H9 (cell line): ENCODE results near the gene UVSSA. TPM values are rescaled to one million over a fixed set of nuclear protein-coding genes. Genes with fewer than 3 reads are reported as not detected.

ENCODE experiments used
- DNase-seq: peaks from one replicate; pipeline ENCODE4 v3.0.0-alpha.2; 2017
- H2AFZ ChIP-seq: one replicate; pipeline ENCODE4 v1.6.1; 2013; ENCODE audit warnings: mild to moderate bottlenecking, low read length, control low read depth, moderate library complexity
- H2AK5ac ChIP-seq: 2 replicates; pipeline ENCODE4 v1.6.1; 2013; ENCODE audit warnings: low read length, control low read depth, mixed read lengths; ENCODE audit not compliant: insufficient read length
- H2BK120ac ChIP-seq: one replicate; pipeline ENCODE4 v1.6.1; 2013; ENCODE audit warnings: low read depth, mild to moderate bottlenecking, low read length, control low read depth, inconsistent platforms; ENCODE audit not compliant: poor library complexity, severe bottlenecking
- H2BK12ac ChIP-seq: 2 replicates; pipeline ENCODE4 v1.6.1; 2013; ENCODE audit warnings: low read length, control low read depth, mixed read lengths, low read depth; ENCODE audit not compliant: insufficient read length
- H2BK15ac ChIP-seq: 2 replicates; pipeline ENCODE4 v1.6.1; 2013; ENCODE audit warnings: low read depth, low read length, control low read depth
- H2BK20ac ChIP-seq: one replicate; pipeline ENCODE4 v1.6.1; 2013; ENCODE audit warnings: low read depth, mild to moderate bottlenecking, low read length, control low read depth, inconsistent platforms; ENCODE audit not compliant: poor library complexity, severe bottlenecking
- H2BK5ac ChIP-seq: 2 replicates; pipeline ENCODE4 v1.6.1; 2013; ENCODE audit warnings: low read length, control low read depth, mixed read lengths; ENCODE audit not compliant: insufficient read length
- H3K14ac ChIP-seq: 2 replicates; pipeline ENCODE4 v1.6.1; 2013; ENCODE audit warnings: low read length, control low read depth; ENCODE audit not compliant: insufficient read depth
- H3K18ac ChIP-seq: 2 replicates; pipeline ENCODE4 v1.6.1; 2013; ENCODE audit warnings: low read depth, mild to moderate bottlenecking, mixed read lengths, low read length, control low read depth; ENCODE audit not compliant: insufficient read length
- H3K23ac ChIP-seq: 2 replicates; pipeline ENCODE4 v1.6.1; 2013; ENCODE audit warnings: low read length, control low read depth, mixed read lengths, low read depth; ENCODE audit not compliant: insufficient read length
- H3K23me2 ChIP-seq: 2 replicates; pipeline ENCODE4 v1.6.1; 2013; ENCODE audit warnings: low read depth, mild to moderate bottlenecking, mixed read lengths, low read length, control low read depth; ENCODE audit not compliant: insufficient read length, poor library complexity, severe bottlenecking
- H3K27ac ChIP-seq: 2 replicates; pipeline ENCODE4 v1.5.1; 2013; ENCODE audit warnings: low read length, control low read depth, mixed read lengths, low read depth; ENCODE audit not compliant: insufficient read length
- H3K27me3 ChIP-seq: 2 replicates; pipeline ENCODE4 v1.6.1; 2013; ENCODE audit warnings: low read length, control low read depth, inconsistent platforms; ENCODE audit not compliant: insufficient read depth
- H3K4ac ChIP-seq: 2 replicates; pipeline ENCODE4 v1.6.1; 2013; ENCODE audit warnings: low read depth, mild to moderate bottlenecking, control low read depth, inconsistent platforms, low read length, moderate library complexity
- H3K4me1 ChIP-seq: 2 replicates; pipeline ENCODE4 v1.6.1; 2013; ENCODE audit warnings: low read length, control low read depth, inconsistent platforms; ENCODE audit not compliant: insufficient read depth
- H3K4me2 ChIP-seq: 2 replicates; pipeline ENCODE4 v1.6.1; 2013; ENCODE audit warnings: low read length, control low read depth, mixed read lengths; ENCODE audit not compliant: insufficient read length, insufficient read depth
- H3K56ac ChIP-seq: 2 replicates; pipeline ENCODE4 v1.6.1; 2013; ENCODE audit warnings: low read depth, mild to moderate bottlenecking, mixed read lengths, low read length, control low read depth; ENCODE audit not compliant: insufficient read length
- H3K79me1 ChIP-seq: 2 replicates; pipeline ENCODE4 v1.6.1; 2013; ENCODE audit warnings: low read depth, mild to moderate bottlenecking, moderate library complexity, low read length, control low read depth, inconsistent platforms; ENCODE audit not compliant: insufficient read depth, poor library complexity, severe bottlenecking
- H3K79me2 ChIP-seq: 2 replicates; pipeline ENCODE4 v1.6.1; 2013; ENCODE audit warnings: low read length, control low read depth, inconsistent platforms; ENCODE audit not compliant: insufficient read depth
- H3K9ac ChIP-seq: 2 replicates; pipeline ENCODE4 v1.6.1; 2013; ENCODE audit warnings: low read length, control low read depth, mixed read lengths; ENCODE audit not compliant: insufficient read length; ENCODE audit errors: extremely low read depth
- H3K9me3 ChIP-seq: one replicate; pipeline ENCODE4 v1.6.1; 2013; ENCODE audit warnings: low read depth, low read length, inconsistent platforms; ENCODE audit not compliant: control insufficient read depth
- H3T11ph ChIP-seq: one replicate; pipeline ENCODE4 v1.6.1; 2013; ENCODE audit warnings: mild to moderate bottlenecking, low read length, control low read depth, inconsistent platforms
- H4K20me1 ChIP-seq: one replicate; pipeline ENCODE4 v1.6.1; 2013; ENCODE audit not compliant: control insufficient read depth, insufficient read length, insufficient read depth
- H4K5ac ChIP-seq: 2 replicates; pipeline ENCODE4 v1.6.1; 2013; ENCODE audit warnings: low read depth, mild to moderate bottlenecking, mixed read lengths, low read length, control low read depth; ENCODE audit not compliant: insufficient read length
- H4K8ac ChIP-seq: replicated peaks from 2 replicates; pipeline ENCODE4 v1.6.1; 2013; ENCODE audit warnings: low read length, control low read depth, mixed read lengths, low read depth; ENCODE audit not compliant: insufficient read length
- H4K91ac ChIP-seq: 2 replicates; pipeline ENCODE4 v1.6.1; 2013; ENCODE audit warnings: low read depth, mild to moderate bottlenecking, moderate library complexity, mixed read lengths, low read length, control low read depth; ENCODE audit not compliant: insufficient read length
- H3K27ac Mint-ChIP-seq, 3 experiments: 2 replicates in 2 of 3; 3 replicates in 1 of 3; pipeline ENCODE4 v1.8.0; 2020 to 2021; ENCODE audit warnings: mixed read lengths in 3 of 3, mild to moderate bottlenecking in 1 of 3, moderate library complexity in 1 of 3
- H3K27me3 Mint-ChIP-seq: 2 replicates; pipeline ENCODE4 v1.8.0; 2021; ENCODE audit warnings: low read depth, mild to moderate bottlenecking, moderate library complexity, mixed read lengths
- H3K36me3 Mint-ChIP-seq, 3 experiments: 2 replicates in 2 of 3; 3 replicates in 1 of 3; pipeline ENCODE4 v1.8.0; 2020 to 2021; ENCODE audit warnings: low read depth in 3 of 3, mixed read lengths in 3 of 3; ENCODE audit not compliant: insufficient read depth in 1 of 3
- H3K4me1 Mint-ChIP-seq, 2 experiments: 2 replicates each; pipeline ENCODE4 v1.8.0; 2020; ENCODE audit warnings: mixed read lengths in 2 of 2
- H3K4me3 Mint-ChIP-seq, 2 experiments: 2 replicates in 1 of 2; 3 replicates in 1 of 2; pipeline ENCODE4 v1.8.0; 2020 to 2021; ENCODE audit warnings: mild to moderate bottlenecking in 2 of 2, mixed read lengths in 2 of 2, moderate library complexity in 1 of 2
- H3K9me3 Mint-ChIP-seq, 2 experiments: 2 replicates in 1 of 2; 3 replicates in 1 of 2; pipeline ENCODE4 v1.8.0; 2020; ENCODE audit warnings: mild to moderate bottlenecking in 2 of 2, mixed read lengths in 2 of 2, moderate library complexity in 1 of 2
- WGBS: extraction: QIAGEN DNeasy Blood & Tissue Kit; methylation state at CpG from one replicate; pipeline ENCODE4 v1.1.7; 2013; ENCODE audit warnings: missing lambda C conversion rate, low lambda C conversion rate, mixed read lengths; ENCODE audit not compliant: insufficient read length; ENCODE audit errors: extremely low coverage; 5-methylcytosine and 5-hydroxymethylcytosine counted together
- total RNA-seq: library from RNA; stranded (reverse); gene quantifications from 2 replicates; pipeline ENCODE4 v1.2.1, GENCODE V29; 2021
- TF ChIP-seq, protein P1 (sequence below): fragments of 200-600 bp; sonication (generic); conservative IDR thresholded peaks from 3 replicates; pipeline ENCODE4 v1.8.0; 2021; ENCODE audit warnings: antibody characterized with exemption, mild to moderate bottlenecking

The UVSSA gene
- total RNA-seq, 1 experiment from 2014 or later, result 15.9 TPM

DNA sequence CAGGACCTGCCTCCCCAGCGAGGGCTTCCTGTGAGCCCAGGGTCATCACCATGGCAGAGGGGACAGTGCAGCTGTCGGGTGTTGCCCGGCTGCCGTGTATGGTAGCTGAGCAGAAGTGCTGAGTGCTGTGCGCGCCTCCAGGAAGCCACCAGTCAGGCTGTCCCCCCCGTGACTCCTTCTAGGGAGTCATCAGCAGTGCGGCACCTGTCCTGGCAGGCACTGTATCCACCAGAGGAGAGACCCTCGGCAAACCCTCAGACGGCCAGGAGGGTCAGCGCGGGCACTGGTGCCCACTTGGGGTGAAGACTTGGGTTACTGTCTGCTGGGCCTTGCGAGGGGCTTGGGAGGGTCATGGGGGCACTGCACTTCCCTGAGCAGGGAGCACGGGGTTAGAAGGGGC is 8.4 kb downstream of the UVSSA start:
- TF ChIP-seq, protein P1, sequence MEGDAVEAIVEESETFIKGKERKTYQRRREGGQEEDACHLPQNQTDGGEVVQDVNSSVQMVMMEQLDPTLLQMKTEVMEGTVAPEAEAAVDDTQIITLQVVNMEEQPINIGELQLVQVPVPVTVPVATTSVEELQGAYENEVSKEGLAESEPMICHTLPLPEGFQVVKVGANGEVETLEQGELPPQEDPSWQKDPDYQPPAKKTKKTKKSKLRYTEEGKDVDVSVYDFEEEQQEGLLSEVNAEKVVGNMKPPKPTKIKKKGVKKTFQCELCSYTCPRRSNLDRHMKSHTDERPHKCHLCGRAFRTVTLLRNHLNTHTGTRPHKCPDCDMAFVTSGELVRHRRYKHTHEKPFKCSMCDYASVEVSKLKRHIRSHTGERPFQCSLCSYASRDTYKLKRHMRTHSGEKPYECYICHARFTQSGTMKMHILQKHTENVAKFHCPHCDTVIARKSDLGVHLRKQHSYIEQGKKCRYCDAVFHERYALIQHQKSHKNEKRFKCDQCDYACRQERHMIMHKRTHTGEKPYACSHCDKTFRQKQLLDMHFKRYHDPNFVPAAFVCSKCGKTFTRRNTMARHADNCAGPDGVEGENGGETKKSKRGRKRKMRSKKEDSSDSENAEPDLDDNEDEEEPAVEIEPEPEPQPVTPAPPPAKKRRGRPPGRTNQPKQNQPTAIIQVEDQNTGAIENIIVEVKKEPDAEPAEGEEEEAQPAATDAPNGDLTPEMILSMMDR, result no peak
- H3K4me2 ChIP-seq, result no peak overlapping the region
- no CpG with 5 or more reads among the region's 14 CpGs for WGBS

More for the DNA sequence above, 8.4 kb downstream of the UVSSA start:
- Histone ChIP-seq H2BK120ac (no peak overlapping the region), H3K27me3 (no peaks in the 10 kb centered on the region), H3K79me1 (no peaks in the 10 kb centered on the region), H2BK15ac (no peak overlapping the region), H2BK20ac (no peak overlapping the region), H2AK5ac (no peak overlapping the region), H3K79me2 (no peaks in the 10 kb centered on the region), H4K20me1 (no peaks in the 10 kb centered on the region), H4K8ac (no peak overlapping the region), H2BK5ac (no peak overlapping the region), H3K27ac (no peak overlapping the region), H3K9me3 (no peaks in the 10 kb centered on the region), H3K18ac (no peak overlapping the region), H3T11ph (no peak overlapping the region), H2AFZ (no peak overlapping the region), H3K23me2 (no peaks in the 10 kb centered on the region), H3K4ac (no peak overlapping the region), H4K91ac (no peak overlapping the region), H3K23ac (no peak overlapping the region), H3K9ac (no peak overlapping the region), H2BK12ac (no peak overlapping the region), H3K4me1 (no peaks in the 10 kb centered on the region), H4K5ac (no peak overlapping the region), H3K56ac (no peak overlapping the region), H3K14ac (no peak overlapping the region)
- no peaks in the 10 kb centered on the region for H3K27me3 Mint-ChIP-seq
- no peak overlapping the region for H3K27ac Mint-ChIP-seq
- H3K4me3 Mint-ChIP-seq, result no peak overlapping the region
- no peak for DNase-seq
- no peaks in the 10 kb centered on the region; a peak in 1 of 5 replicates for H3K9me3 Mint-ChIP-seq
- H3K4me1 Mint-ChIP-seq, result peaks cover 3% of the 10 kb centered on the region in 2 experiments; a peak in 2 of 4 replicates
- H3K36me3 Mint-ChIP-seq, result peaks cover 3 to 31% (median 25%) of the 10 kb centered on the region in 3 experiments; a peak in 6 of 7 replicates
